Stimulated activated naive CD4-positive, alpha-beta T cell (primary cell): ENCODE measurements around the gene SPATA7.

Experiments used
- DNase-seq, 6 experiments: peaks; one replicate each; lab custom pipeline; 2025; lab: John Stamatoyannopoulos, UW

SPATA7 gene

GRCh38 chr14:88420187-88420586 lies 34.7 kb downstream of the SPATA7 start:
- DNase-seq = no peak

DNA sequence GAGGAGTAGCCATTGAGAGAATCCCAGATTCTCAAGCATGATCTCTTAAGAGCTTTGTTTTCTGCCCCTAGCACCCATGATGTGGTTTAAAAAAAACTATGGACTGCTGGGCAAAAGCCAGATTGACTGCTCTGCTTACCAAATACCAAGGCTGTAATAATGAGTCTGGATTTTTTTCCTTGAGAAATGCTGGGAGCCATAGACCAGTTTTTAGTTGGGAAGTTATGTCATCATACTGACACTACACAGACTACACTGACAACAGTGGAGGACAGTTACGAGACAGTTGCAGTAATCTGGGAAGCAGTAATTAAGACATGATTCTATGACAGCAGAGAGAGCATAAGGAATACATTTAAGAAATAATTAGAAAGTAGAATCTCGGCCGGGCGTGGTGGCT lies 35.8 kb downstream of the SPATA7 start:
- DNase-seq = no peak

- no peak for DNase-seq
These were observed 36.6 kb downstream of the SPATA7 start for GRCh38 chr14:88422047-88422446.

GRCh38 chr14:88422919-88423650 lies 37.6 kb downstream of the SPATA7 start:
- no peak for DNase-seq

- no peak for DNase-seq
These were observed 39.1 kb downstream of the SPATA7 start for GRCh38 chr14:88424573-88424972.

- DNase-seq = no peak
These were observed 40.8 kb downstream of the SPATA7 start for GRCh38 chr14:88426271-88426670.

- no peak for DNase-seq
These were observed 45.5 kb downstream of the SPATA7 start for GRCh38 chr14:88430976-88431375.

DNA sequence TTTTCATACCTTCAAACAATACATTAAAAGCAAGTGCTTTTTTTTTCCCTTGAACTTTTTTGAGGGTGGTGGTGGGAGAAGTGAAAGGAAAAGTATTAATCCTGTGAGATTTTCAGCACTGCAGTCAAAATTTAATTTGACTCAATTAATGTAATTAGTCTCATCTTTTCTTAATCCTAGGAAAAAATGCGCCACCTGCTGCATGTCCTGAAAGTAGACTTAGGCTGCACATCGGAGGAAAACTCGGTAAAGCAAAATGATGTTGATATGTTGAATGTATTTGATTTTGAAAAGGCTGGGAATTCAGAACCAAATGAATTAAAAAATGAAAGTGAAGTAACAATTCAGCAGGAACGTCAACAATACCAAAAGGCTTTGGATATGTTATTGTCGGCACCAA lies 52.2 kb downstream of the SPATA7 start:
- DNase-seq = no peak

GRCh38 chr14:88439088-88439487 lies 53.6 kb downstream of the SPATA7 start:
- DNase-seq = no peak

DNA sequence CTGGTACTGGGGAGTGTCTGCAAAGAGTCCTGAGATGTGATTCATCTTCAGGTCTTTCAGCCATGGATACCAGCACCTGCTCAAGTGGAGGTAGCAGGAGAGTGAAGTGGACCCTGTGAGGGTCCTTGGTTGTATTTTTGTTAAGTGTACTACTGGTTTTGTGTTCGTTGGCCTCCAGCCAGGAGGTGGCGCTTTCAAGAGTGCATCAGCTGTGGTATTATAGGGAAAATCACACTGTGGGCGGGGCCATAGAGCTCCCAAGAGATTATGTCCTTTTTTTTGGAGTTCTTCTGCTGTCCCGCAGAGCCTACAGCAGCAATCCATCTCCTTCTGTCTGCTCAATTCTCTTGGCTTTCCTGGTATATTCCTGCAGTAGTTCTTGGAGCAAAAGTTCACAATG lies 66.8 kb downstream of the SPATA7 start:
- no peak for DNase-seq

DNA sequence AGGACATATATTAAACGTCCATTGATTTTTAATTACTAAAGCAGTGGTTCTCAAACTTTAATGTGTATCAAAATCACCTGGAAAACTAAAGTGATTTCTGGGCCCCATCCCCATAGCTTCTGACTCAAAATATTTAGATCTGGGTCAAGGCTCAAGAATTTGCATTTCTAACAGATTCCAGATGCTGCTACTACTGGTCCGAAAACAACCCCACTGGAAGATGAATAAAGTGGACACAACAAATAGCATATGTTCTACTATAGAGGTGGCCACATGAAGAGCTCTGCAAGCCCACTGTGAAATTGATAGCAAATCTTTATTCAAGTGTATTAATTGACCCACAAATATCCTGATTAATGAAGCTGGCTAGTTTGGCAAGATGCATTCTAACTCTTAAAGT lies 69.4 kb downstream of the SPATA7 start:
- DNase-seq = no peak

- DNase-seq = no peak
These were observed 77.9 kb downstream of the SPATA7 start for GRCh38 chr14:88463318-88463717.

DNA sequence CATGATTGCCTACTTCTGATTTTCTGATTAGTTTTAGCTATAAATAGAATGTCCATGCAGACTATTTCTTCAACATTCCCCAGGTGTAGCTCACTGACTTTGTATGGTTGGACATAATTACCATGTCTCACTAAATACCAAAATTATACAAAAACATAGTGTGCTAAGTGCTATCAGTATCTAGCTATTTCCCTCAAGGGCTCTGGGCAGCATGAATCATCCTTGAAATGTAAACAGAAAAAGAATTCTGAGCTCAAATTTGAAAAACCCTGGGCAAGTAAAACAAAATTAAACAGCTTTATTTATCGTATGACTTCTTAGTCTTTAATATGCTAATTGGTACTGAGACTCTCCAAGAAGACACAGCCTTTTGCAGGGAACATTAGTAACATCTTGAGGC lies 82.9 kb downstream of the SPATA7 start:
- DNase-seq = no peak

DNA sequence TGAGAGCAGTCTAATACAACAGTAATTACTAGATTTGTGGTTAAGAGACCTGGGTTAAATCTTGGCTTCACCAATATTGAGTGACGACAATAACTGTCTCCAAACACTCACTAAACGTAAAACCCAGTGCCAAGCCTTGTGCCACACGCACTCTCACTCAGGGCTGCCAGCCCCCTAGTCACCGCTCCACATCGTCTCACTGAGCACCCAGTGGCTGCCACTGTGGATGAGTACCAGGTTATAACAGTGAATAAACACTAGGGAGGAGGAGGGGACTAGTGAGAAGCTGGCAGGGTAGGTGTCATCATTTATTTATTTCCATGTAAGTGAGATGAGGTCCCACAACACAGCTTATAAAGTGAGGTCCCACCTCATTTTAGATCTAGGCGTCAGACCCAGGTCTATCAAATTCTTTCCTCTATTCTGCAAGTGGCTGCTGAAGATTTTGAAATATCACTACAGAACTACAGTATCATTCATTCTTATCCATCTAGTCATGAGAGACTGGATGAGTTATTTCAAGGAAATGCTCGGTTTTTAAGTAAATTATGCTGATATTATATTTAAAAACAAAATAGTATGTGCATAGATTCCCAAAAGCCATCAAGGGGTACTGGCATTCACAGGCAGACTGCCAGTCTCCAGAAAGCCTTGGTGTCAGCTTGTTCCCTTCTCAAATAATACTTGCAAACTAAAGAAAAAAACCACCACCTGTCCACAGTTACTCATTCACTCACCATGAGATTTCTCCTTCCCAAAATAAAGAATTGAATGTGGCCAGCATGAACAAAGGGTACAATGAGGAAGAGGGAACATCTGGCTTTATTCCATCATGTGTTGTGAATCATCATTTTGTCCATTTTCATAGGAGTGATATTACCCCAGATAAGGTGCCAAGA lies 85.3 kb downstream of the SPATA7 start:
- DNase-seq = no peak

GRCh38 chr14:88473791-88474190 lies 88.3 kb downstream of the SPATA7 start:
- DNase-seq = no peak

DNA sequence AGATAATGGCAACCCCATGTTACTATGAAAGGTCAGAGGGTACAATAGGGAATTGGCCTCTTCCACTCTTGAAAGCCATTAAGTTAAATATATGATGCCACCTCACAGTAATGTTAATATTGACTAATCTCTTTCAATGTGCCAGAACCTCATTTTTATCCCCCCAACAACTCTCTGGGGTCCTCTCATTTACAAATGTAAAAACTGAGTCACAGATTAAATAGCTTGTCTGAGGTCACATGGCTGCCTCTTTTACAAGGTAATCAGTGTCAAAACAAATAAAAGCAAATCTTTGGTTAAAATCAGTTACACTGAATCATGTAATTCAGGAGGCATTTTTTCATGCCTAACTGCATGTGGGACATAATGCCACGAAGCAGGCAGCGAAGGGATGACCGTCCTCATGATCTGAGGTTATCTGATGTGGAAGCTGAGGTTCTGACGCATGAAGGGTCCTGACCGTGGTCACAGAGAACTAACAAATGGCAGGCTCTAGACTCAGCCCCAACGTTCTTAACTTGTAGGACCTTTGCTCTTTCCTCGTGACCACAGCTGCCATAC lies 90.8 kb downstream of the SPATA7 start:
- DNase-seq = no peak

DNA sequence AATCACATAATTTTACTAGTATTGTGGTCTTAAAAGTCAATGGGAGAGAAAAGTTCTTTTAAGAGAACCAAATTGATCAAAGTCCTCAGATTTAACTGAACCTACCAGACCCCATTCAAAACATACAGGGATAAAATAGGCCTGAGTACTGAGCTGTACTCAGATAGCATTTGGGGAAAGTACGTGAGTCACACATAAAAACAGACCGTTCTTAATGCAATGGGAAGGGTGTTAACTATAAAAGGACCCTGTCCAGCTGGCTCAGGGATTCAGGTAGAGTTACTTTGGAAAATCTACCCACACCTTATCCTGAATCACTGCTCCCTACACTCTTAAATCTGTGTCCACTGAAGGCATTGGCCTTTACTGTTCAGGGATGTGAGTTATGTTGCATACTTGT lies 91.4 kb downstream of the SPATA7 start:
- DNase-seq = no peak

- DNase-seq = no peak
These were observed 92.2 kb downstream of the SPATA7 start for GRCh38 chr14:88477513-88478250.

DNA sequence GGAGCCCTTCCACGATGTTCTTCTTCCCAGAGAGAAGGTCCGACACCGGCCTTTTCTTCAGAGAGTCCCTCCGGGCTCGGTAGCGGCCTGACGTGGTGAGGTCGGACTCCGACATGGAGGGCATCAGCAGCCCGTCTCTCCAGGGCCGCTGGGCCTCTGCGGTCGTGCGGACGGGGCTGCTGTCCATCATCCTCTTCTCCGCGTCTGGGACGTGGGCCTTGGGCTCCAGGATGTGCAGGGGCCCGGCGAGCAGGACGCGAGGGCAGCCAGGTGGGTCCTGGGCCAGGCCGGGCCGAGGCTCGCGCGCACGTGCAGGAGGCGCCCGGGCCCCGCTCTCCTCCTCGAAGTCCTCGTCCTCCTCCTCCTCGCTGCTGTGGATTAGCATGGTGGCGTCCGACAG lies 93.5 kb downstream of the SPATA7 start:
- DNase-seq = no peak

- DNase-seq = no peak
These were observed 94.1 kb downstream of the SPATA7 start for GRCh38 chr14:88479574-88479987.

GRCh38 chr14:88481059-88481458 lies 95.6 kb downstream of the SPATA7 start:
- no peak for DNase-seq

GRCh38 chr14:88481794-88482193 lies 96.3 kb downstream of the SPATA7 start:
- no peak for DNase-seq
